Measurements from ENCODE around the gene YIF1A. TPM values are rescaled to one million over a fixed set of nuclear protein-coding genes. Genes with fewer than 3 reads are reported as not detected.
"Not testable (repeated sequence)": the region's sequence is repeated elsewhere in the genome, so short reads cannot be mapped to it uniquely, and the experiment has no call there.

YIF1A gene
- total and polyA plus RNA-seq, 8 donors, result 11.6 to 122 (median 60.9) TPM

GRCh38 chr11:66311470-66311964 is 22.6 kb upstream of the YIF1A start:
- Histone ChIP-seq H3K27me3 (peaks cover 0 to 4% (median 0%) of the 10 kb centered on the region in 3 donors), H3K9me3 (no peaks in the 10 kb centered on the region), H3K27ac (peak overlapping the region; percentile 84 to 94 (median 90)), H3K4me3 (peak overlapping the region; percentile 46 to 56 (median 56)), H3K4me1 (peaks cover 23 to 43% (median 39%) of the 10 kb centered on the region in 4 donors), H3K36me3 (no peaks in the 10 kb centered on the region)
- DNase-seq, result no peak
- intact Hi-C loops (cut with DNase I; ENCODE audit: low total_unique reads), result loop anchor here (10.0 kb wide), 1 partner anchor 73 kb away; no protein-coding TSS in a partner anchor
- WGBS, 5 donors, result 27 to 35% (median 31%) methylated on average over 25 to 26 of the region's 26 CpGs
- TF ChIP-seq CTCF (IDR thresholded peaks at IDR 0.05) (peak in 1 of 7 experiments; percentile 87), POLR2AphosphoS5 (IDR thresholded peaks at IDR 0.05) (no peak), EP300 (IDR thresholded peaks at IDR 0.05) (no peak), POLR2A (IDR thresholded peaks at IDR 0.05) (no peak)

GRCh38 chr11:66310803-66311440 is 22.0 kb upstream of the YIF1A start:
- WGBS, 5 donors, result 85 to 91% (median 88%) methylated on average over 18 of the region's 18 CpGs
- not testable (repeated sequence) for H3K36me3 ChIP-seq, H3K27me3 ChIP-seq, H3K4me3 ChIP-seq, DNase-seq, H3K9me3 ChIP-seq, H3K27ac ChIP-seq
- peaks cover 17 to 37% (median 34%) of the 10 kb centered on the region in 4 donors for H3K4me1 ChIP-seq
- intact Hi-C loops (cut with DNase I; ENCODE audit: low total_unique reads), result loop anchor here (10.0 kb wide), 1 partner anchor 74 kb away; no protein-coding TSS in a partner anchor

- Histone ChIP-seq H3K27ac (no peak overlapping the region), H3K27me3 (no peaks in the 10 kb centered on the region), H3K9me3 (no peaks in the 10 kb centered on the region), H3K4me1 (peaks cover 16 to 32% (median 28%) of the 10 kb centered on the region in 4 donors), H3K4me3 (no peak overlapping the region), H3K36me3 (no peaks in the 10 kb centered on the region)
- no peak for DNase-seq
- WGBS, 5 donors, result 51 to 77% (median 63%) methylated on average over 8 of the region's 8 CpGs
- TF ChIP-seq POLR2AphosphoS5 (IDR thresholded peaks at IDR 0.05), result no peak
- TF ChIP-seq CTCF (IDR thresholded peaks at IDR 0.05), result no peak
- no peak for TF ChIP-seq POLR2A (IDR thresholded peaks at IDR 0.05)
- TF ChIP-seq EP300 (IDR thresholded peaks at IDR 0.05), result no peak
- intact Hi-C loops (cut with DNase I; ENCODE audit: low total_unique reads), result loop anchor here (10.0 kb wide), 1 partner anchor 74 kb away; no protein-coding TSS in a partner anchor
These were observed 21.4 kb upstream of the YIF1A start for GRCh38 chr11:66310324-66310723.

GRCh38 chr11:66309475-66309874 is 20.5 kb upstream of the YIF1A start:
- peaks cover 12 to 24% (median 20%) of the 10 kb centered on the region in 4 donors for H3K4me1 ChIP-seq
- WGBS, 5 donors, result 59 to 83% (median 75%) methylated on average over 3 of the region's 3 CpGs
- intact Hi-C loops (cut with DNase I; ENCODE audit: low total_unique reads), result no loop called here

More at GRCh38 chr11:66309475-66309874, 20.5 kb upstream of the YIF1A start:
- H3K27me3 ChIP-seq, result no peaks in the 10 kb centered on the region
- H3K36me3 ChIP-seq, result no peaks in the 10 kb centered on the region
- no peak overlapping the region for H3K4me3 ChIP-seq
- H3K9me3 ChIP-seq, result no peaks in the 10 kb centered on the region
- TF ChIP-seq EP300 (IDR thresholded peaks at IDR 0.05) (no peak), POLR2A (IDR thresholded peaks at IDR 0.05) (no peak), CTCF (IDR thresholded peaks at IDR 0.05) (no peak), POLR2AphosphoS5 (IDR thresholded peaks at IDR 0.05) (no peak)
- no peak for DNase-seq
- no peak overlapping the region for H3K27ac ChIP-seq

Data from stomach (tissue), 9 donors.